A204.1 (cell line): ENCODE results near the gene MAMLD1.
"Not testable (repeated sequence)": the region's sequence is repeated elsewhere in the genome, so short reads cannot be mapped to it uniquely, and the experiment has no call there.

ENCODE experiments used
- FAIRE-seq: peaks from 2 replicates; lab custom pipeline; 2012; peaks lifted over from hg19 to GRCh38; lab: Jason Lieb, UNC

Gene MAMLD1, protein sequence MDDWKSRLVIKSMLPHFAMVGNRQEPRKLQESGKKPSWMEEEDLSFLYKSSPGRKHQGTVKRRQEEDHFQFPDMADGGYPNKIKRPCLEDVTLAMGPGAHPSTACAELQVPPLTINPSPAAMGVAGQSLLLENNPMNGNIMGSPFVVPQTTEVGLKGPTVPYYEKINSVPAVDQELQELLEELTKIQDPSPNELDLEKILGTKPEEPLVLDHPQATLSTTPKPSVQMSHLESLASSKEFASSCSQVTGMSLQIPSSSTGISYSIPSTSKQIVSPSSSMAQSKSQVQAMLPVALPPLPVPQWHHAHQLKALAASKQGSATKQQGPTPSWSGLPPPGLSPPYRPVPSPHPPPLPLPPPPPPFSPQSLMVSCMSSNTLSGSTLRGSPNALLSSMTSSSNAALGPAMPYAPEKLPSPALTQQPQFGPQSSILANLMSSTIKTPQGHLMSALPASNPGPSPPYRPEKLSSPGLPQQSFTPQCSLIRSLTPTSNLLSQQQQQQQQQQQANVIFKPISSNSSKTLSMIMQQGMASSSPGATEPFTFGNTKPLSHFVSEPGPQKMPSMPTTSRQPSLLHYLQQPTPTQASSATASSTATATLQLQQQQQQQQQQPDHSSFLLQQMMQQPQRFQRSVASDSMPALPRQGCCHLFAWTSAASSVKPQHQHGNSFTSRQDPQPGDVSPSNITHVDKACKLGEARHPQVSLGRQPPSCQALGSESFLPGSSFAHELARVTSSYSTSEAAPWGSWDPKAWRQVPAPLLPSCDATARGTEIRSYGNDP

DNA sequence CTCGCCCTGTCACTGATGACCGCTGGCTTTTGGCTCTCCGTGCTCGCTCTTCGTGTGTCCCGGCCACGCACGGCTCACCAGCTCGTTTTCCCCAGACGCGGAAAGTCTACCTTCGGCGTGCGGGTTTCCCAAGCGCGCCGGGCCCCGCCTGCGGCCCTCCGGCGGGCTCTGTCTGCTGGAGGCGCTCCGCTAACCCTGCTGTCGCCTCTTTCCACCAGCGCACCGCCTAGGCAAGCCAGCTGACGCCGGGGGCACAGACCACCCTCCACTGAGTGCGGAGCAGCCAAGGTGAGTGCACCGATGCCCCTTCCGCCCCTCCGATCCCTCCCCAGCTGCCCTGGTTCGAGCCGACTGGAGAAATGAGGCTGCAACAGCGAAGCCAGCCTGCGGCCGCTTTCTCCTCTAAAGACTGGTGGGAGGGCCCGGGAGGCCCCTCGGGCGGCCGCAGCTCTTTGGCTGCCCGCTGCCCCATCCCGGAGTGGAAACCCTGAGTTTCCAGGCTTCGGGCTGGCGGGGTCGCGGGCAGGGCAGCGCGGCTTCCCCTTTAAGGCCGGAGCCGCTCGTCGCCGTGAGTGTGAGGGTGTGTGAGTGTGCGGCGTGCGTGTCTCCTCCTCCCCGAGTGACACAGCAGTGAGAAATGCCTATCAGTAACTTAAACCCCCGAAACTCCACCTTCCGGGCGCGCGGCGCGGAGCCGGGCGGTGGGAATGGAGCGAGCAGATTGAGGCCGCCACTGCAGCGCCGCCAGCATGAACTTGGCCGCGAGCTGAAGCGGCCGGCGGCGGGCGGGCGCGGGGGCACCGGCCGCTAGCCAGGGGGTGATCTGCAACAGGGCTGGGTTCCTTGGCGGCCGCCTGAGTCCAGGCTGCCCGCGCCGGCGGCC is at the start of gene MAMLD1:
Gene MAMLD1 (plus strand): TSS at position 719 of the 883 bp plus-strand sequence. CDS start 82,200 bp downstream, outside the sequence.
- no peak for FAIRE-seq

DNA sequence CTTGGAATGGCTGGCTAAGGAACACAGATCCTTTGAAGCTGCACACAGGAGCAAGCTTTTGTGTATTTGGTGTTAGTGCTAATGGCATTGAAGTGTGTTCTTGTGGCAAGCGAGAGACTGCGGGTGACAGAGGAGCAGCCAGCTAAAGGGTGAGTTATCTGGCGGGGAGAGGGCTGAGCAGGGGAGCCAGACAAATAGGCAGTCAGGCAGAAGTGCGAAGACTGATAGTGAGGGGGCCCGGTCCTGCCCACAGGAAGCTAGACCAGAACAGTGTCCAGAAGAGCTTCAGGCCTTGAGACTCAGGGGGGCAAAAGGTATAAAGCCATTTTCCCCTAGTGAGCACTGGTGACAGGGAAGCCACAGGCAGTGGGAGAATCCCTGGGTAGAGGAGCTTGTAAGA is 49.6 kb upstream of the MAMLD1 start:
- FAIRE-seq: no peak

DNA sequence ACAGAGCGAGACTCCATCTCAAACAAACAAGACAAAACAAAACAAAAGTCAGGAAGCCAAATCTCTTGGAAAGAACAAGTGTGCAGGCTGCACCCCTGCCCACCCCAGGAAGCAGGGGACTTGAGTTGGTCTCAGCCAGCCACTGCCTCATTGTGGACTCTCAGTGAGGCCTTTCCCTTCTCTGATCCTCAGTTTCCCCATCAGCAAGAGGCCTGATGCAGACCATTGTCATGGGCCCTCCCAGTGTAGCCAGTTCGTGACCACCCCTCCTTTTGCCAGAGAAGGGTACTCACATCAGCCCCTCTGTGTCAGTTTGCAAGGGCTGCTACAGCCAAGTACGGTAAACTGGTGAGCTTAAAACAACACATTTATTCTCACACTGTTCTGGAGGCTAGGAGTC is 48.9 kb upstream of the MAMLD1 start:
- no peak for FAIRE-seq

DNA sequence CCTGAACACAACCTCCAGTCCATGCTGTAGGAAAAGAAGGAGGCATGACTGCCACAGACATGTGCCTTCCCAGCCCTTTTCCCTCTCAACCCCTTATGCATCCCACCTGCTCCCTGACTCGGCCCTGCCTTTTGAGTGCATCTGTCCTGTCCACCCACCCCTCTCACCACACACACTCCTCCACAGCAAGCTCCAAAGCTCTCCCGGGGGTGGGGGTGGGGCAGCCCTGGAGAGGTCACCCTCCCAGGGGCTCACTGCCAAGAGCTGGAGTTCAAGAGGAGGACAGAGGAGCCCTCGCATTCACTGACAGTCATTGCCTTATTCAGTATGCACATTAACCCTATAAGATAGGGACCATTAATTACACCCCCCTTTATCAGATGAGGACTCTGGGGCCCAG is 46.6 kb upstream of the MAMLD1 start:
- no peak for FAIRE-seq

DNA sequence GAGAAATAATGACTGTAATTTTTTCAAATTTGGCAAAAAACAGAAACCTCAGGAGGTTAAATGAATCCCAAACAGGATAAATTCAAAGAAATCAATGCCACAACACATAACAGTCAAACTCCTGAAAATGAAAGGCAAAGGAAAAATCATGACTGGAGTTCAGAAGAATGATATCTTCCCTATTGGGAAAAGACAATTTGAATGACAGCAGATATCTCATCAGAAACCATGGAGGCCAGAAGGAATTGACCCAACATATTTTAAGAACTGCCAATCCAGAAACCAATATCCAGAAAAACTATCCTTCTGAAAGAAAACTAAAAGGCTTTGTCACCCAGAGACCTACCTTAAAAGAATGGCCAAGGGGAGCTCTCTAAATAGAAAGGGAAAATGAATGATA is 40.1 kb upstream of the MAMLD1 start:
- no peak for FAIRE-seq

DNA sequence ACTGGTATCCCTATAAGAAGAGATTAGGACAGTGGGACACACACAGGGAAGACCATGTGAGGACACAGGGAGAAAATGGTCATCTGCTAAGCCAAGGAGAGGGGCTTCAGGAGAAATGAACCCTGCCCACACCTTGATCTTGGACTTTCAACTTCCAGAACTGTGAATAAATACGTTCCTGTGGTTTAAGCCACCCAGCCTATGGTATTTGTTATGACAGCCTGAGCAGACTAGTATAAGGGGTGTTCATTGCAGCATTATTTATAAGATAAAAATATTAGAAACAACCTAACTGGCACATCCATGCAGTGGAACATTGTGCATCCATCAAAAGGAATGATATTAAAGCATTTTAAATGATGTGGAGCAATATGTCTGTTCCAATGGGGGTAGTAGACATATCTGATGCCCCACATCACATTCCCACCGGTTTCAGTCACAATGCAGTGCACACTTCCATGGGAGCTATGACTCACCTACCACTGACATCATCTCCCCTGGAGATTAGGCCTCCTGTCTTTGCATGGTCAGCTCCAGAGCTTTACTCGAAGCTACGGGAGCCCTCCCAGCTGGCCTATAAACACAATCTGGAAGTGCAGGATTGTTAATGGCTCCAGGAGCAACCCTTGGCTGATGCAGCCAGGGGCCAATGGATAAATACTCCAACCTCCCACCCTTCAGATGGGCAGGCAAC is 38.9 kb upstream of the MAMLD1 start:
- no peak for FAIRE-seq

DNA sequence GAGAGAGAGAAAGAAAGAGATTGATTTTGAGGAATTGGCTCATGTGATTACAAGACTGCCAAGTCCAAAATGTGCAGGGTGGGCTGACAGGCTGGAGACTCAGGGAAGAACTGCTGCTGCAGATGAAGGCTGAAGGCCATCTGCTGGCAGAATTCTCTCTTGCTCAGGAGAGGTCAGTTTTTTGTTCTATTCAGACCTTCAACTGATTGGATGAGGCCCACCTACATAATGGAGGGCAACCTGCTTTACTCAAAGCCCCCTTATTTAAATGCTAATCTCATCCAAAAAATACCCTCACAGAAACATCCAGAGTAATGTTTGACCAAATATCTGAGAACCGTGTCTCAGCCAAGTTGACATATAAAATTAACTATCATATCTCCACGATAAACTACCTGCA is 38.2 kb upstream of the MAMLD1 start:
- no peak for FAIRE-seq

DNA sequence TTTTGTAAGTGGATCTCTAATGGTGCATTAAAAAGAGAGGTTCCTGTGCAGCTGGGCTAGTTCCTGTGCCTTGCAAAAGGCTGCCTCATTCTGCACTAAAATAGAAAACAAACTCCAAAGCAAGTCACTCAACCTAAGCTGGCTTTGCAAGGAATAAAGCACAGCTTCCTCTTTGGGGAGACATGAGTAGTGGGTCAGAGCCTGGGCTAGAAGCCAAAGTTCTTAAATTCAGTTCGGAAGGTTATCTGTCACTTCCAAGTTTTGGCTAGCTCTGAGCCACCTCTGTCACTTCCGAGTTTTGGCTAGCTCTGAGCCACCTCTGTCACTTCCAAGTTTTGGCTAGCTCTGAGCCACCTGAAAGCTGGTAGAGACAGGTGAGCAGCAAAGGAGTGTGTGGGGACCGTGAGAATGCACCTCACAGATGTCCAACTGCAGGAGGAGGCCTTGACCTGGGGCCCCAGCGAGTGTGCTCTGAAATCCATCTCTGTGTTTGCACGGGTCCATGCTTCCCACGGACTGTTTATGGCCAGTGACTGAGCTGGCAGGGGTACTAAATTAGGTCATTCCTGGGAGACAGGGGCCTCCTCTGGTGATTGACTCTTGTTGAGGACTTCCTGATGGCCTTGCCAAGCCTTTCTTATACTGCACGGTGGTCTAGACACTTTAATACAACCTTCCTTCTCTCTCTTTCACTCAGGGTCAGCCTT is 36.4 kb upstream of the MAMLD1 start:
- FAIRE-seq: no peak

DNA sequence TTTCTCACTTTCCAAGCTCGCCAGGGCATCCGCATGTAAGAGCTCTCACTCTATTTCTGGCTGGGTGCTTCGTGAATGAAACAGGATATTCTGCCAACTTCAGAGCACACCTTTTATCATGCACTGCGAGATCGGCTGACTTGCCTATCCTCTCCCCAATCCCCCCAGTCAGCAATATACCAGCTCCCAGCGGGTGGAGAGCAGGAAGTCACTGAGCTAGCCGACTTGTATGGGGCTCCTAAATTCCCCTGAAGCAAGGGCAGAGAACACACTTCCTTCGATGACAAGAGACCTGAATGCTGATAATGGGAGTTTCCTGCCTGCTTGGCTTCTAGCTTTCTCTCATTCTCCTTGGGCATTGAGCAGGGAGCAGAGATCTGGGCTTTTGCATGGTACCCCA is 33.8 kb upstream of the MAMLD1 start:
- no peak for FAIRE-seq

DNA sequence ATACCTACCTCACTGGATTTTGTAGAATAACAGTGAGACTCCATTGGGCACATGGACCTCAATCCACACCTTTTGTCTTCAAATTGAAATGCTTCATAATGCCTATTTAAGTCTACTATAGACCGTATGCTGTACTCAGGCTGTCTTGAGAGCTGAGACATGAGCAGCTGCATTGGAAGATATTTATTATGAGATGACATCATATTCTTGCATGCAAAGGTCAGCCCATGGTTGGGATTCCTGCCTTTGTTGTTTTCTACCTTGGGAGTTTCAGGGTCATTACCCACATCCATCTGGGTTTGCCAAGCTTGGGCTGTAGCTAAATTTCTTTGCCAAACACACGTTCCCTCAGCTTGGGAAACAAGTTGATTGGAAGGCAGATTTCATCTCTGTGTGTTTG is 33.2 kb upstream of the MAMLD1 start:
- FAIRE-seq: no peak

DNA sequence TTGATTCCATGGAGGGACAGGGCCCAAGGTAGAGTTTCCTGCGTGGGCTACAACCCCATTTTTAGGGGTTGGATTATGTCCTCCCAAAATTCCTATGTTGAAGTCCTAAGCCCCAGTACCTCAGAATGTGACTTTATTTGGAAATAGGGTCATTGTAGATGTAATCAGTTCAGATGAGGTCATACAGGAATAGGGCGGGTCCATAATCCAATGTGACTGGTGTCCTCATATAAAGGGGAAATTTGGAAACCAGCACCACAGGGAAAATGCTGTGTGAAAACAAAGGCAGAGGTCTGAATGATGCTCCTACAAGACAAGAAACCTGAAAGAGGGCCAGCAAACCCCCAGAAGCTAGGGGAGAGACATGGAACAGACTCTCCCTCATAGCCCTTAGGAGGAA is 31.1 kb upstream of the MAMLD1 start:
- no peak for FAIRE-seq

DNA sequence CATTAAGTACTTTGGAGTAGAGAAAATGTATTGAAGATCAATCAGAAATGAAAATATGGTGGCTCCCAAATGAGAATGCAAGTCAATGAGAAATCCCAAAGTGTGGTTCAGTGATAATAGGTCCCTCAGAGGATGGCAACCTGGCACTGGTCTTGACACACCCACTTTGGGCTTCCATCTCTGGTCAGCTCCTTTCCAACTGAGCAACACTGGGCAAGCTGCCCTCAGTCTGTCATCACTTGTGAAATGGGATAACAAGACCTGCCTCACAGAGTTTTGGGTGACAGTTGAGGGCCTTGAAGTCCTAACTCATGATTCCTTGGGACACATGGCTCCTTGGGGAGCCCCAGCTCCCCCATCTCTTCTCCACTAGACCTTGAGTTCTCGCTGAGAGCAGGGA is 29.0 kb upstream of the MAMLD1 start:
- no peak for FAIRE-seq

DNA sequence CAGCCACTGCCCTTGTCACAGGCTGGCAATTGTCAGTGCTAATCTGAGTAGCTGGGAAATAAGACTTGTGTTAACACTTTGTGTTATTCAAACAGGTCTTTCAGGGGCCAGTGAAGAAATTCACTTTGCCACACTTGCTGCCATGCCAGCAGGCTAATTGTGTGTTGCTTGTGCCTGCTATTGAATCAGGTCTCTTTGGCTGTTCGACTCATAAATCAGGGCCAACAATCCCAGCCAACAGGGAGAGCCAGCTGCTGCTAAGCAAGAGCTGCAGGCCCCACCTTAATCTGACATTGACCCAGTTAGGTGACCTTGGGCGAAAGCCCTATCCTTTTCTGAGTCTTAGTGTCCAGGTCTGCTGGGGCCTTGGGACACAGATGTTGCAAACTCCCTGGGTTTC is 28.1 kb upstream of the MAMLD1 start:
- no peak for FAIRE-seq

DNA sequence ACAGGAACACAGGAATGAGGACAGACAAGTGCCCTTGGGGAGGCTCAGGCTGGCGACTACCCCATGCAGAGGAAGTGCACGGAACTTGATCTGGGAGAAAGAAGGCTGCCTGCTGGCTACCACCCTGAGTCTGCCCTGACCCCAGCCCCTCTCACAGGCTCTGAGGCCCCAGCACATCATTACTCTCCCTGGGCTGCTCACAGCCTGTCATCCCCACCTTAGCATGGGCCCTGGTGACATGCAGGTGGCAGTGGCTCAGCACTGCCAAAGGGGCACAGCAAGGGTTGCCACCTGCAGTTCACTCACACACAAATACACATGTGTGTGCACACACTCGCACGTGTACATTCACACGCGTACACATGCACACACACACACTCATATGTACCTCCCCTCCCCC is 26.1 kb upstream of the MAMLD1 start:
- FAIRE-seq: no peak

DNA sequence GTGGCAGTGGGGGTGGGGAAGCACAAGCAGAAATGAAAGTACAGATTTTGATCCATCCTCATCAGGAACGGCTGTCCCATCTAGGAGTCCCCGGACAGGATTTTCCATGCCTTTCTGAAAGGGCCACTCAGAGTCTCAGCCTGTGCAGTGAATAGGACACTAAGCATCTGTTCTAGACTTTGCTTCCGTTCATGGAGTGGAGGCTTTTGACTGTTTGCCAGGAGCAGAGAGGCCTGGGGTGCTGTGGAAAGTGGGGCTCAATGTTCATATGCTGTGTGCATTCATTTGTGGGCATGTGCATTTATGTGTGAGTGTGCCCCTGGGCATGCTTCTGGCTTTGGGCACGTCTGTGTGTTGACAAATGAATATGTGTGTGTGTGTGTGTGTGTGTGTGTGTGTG is 25.6 kb upstream of the MAMLD1 start:
- no peak for FAIRE-seq

DNA sequence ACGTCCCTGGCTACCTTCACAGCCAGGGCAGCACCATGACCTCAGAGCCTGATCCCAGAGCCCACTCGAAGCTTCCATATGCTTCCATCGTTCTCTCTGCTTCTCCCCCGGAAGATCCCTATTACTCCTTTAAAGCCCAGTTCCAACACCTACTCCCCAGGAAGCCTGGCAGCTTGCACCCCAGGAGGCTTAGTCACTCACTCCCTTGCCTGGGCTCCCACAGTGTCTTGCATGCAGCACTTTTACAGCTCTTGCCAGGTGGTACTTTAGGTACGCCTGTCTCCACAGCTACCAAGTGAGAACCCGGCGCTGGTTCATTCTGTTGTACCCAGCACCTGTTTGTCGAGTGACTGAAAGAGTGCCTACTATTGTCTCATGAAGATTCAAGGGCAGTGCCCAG is 24.5 kb upstream of the MAMLD1 start:
- FAIRE-seq: no peak

DNA sequence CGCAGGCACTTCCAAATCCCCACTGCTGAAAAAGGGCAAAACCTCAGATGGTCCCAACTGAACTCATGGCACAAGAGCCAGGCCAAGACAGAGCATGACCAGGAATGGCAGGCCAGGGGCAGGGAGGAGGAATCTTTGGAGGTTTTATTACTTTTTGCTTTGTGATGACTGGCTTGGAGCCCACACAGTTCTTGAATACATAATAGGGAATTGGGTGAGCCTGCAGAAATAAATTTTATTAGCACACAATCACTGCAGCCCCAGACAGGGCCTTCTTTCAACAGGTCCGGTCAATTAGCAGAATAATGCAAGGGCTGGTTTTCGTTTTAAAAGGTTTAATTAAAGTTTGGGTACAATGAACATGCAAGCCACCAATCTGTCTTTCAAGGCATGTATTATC is 23.4 kb upstream of the MAMLD1 start:
- FAIRE-seq: no peak

DNA sequence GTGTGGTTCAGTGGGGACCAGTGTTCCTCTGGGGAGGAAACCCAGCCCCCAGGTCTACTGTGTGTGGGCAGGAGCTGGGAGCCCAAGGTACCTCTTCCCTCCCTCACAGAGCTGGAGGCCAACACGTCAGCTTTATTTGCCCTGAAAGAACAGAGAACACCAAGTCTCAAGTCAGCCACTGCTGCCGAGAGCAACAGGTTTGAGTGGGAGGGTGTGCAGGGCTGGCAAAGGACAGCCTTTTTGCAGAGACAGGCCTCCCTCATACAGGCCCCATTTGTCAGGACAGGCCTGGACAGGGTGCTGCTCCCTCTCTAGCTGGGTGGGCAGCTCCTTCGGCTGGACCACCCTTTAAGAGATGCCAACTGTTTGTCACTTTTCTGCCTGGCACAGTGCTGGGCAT is 22.8 kb upstream of the MAMLD1 start:
- FAIRE-seq: not testable (repeated sequence)

DNA sequence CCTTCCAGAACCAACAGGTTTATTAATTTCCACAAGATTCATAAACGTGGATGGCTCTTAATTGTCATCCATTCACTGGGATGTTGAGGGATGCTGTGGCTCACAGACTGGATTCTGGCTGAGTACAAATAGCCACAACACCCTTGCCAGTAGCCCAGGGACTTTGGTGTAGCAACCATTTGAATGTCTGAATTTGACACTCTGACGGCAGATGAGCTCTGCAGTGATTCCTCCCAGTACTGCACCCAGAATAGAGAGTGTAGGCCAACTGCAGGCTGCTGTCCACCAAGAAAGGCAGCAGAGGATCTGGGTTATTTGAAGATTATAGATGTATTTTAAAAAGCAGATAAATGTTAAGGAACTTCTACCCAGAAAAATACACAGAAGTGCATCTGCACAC is 15.6 kb upstream of the MAMLD1 start:
- FAIRE-seq: no peak

DNA sequence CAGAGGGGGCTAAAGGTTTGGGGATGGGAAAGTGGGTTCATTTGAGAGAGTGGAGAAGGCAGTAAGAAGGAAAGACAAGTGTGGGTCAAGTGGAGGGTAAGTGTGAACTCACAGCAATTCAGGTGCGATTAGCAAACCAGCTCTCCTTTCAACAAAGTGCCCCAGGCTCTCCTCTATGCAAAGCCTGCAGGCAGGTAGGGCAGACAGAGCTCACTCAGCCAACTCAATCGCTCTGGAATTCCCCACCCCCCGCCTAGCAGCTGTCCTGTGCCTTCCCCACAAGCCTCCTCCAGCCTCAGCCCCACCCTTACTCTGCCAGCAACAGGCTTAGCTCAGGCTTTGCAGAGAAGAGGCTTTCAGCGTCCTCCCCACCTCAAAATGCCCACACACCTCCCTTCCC is 14.8 kb upstream of the MAMLD1 start:
- no peak for FAIRE-seq

DNA sequence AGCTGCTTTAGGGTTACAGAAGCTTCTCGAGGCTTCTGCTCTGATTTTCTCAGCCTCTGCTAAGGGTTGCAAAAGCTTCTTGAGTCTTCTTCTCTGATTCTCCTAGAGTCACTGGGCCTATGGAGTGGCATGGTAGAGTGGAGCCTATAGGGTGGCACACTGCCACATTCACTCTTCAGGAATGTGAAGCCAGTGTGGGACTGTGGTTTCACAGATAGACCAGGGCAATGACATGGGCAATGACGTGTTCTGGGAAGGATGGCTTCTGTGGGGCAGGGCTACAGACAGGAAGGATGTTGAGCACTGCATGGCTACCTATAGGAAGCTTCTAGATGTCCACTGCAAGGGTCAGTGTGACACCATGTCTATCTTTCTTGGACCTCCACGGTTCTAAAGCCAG is 11.0 kb upstream of the MAMLD1 start:
- FAIRE-seq: no peak

DNA sequence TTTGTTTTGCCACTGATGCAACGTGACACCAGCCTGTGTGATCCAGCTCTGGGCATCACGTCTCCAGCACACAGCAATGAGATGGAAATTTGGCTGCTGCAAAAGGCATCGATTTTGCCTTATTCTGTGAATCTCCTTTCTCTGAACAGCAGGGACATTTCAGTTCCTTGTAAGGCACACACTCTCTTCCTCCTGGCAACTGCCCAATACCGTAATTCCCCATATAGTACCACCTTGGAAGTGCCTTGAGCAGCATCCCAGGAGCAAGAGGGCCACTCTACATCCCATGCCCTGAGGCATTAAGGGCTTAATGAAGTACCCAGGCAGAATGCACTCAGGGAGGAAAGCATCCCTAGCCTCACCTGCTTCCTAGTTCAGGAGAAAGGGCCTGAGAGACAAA is 10.5 kb upstream of the MAMLD1 start:
- no peak for FAIRE-seq
